HEK293 (cell line): ENCODE data around the gene ADAM8.

Source experiments
- ATF2 ChIP-seq: fragments of 450-650 bp; formaldehyde crosslinking; IDR thresholded peaks from 2 replicates; pipeline ENCODE4 v1.5.1; 2016; ENCODE audit warnings: missing biosample characterization, missing genetic modification characterization, low read depth
- CTCF ChIP-seq: fragments of 450-650 bp; formaldehyde crosslinking; IDR thresholded peaks from 2 replicates; pipeline ENCODE4 v1.5.1; 2016; ENCODE audit warnings: missing biosample characterization, missing genetic modification characterization
- KLF10 ChIP-seq: fragments of 450-650 bp; IDR thresholded peaks from 2 replicates; pipeline ENCODE4 v1.5.1; 2018; ENCODE audit warnings: missing biosample characterization, mild to moderate bottlenecking, missing genetic modification characterization
- ZNF133 ChIP-seq: fragments of 450-650 bp; formaldehyde crosslinking; IDR thresholded peaks from 2 replicates; pipeline ENCODE4 v1.5.1; 2016; ENCODE audit warnings: missing biosample characterization, missing genetic modification characterization
- ZNF274 ChIP-seq, 2 experiments: fragments of 200-500 bp in 1 of 2; fragments of 450-650 bp in 1 of 2; sonication (Bioruptor generic) in 1 of 2; formaldehyde crosslinking in 1 of 2; IDR thresholded peaks; 2 replicates each; pipeline versions ENCODE4 v1.5.1 to v1.6.1; 2014 to 2016; ENCODE audit warnings: borderline replicate concordance in 1 of 2, inconsistent platforms in 1 of 2, low read length in 1 of 2, missing biosample characterization in 1 of 2, missing genetic modification characterization in 1 of 2
- ZNF639 ChIP-seq: fragments of 450-650 bp; formaldehyde crosslinking; IDR thresholded peaks from 2 replicates; pipeline ENCODE4 v1.5.1; 2016; ENCODE audit warnings: missing biosample characterization, missing genetic modification characterization
- ZNF776 ChIP-seq: fragments of 450-650 bp; formaldehyde crosslinking; IDR thresholded peaks from 2 replicates; pipeline ENCODE4 v1.5.0; 2017; ENCODE audit warnings: missing biosample characterization, missing genetic modification characterization, borderline replicate concordance
- ZSCAN5A ChIP-seq: fragments of 450-650 bp; formaldehyde crosslinking; IDR thresholded peaks from 2 replicates; pipeline ENCODE4 v1.5.1; 2016; ENCODE audit warnings: missing biosample characterization, missing genetic modification characterization

- TF ChIP-seq CTCF (tag by site-specific recombination) (no peak), ZNF274 (IDR thresholded peaks at IDR 0.05; ENCODE audit: low read length) (no peak), ZNF274 (tag by site-specific recombination; IDR thresholded peaks at IDR 0.05; ENCODE audit: borderline replicate concordance) (no peak), ZNF133 (tag by site-specific recombination) (no peak), ZNF776 (tag by site-specific recombination) (no peak), ZNF639 (tag by site-specific recombination) (no peak), ATF2 (tag by site-specific recombination) (no peak), ZSCAN5A (no peak), KLF10 (tag by site-specific recombination) (no peak)
Measured at GRCh38 chr10:133279326-133280226, 2.9 kb upstream of the ADAM8 start.
